ENCODE measurements around the gene INTS11. TPM values are rescaled to one million over a fixed set of nuclear protein-coding genes. Genes with fewer than 3 reads are reported as not detected.

The INTS11 gene
- total RNA-seq, 1 experiment from 2014 or later, result 161 TPM

DNA sequence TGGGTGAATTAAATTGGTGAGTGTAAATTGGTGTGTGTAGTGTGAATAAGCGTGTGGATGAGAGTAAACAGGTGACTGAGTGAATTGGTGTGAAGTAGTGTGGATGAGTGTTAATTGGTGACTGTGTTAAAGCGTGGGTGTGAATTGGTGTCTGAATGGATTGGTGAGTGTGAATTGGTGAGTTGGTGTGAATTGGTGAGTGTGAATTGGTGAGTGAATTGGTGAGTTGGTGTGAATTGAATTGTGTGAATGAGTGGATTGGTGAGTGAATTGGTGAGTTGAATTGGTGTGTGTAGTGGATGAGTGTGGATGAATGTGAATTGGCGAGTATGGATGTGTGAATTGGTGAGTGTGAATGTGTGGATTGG lies 42.2 kb upstream of the INTS11 start:
- H2AFZ ChIP-seq (ENCODE audit: low read depth, low read length, poor library complexity, severe bottlenecking), result no peak overlapping the region
- no peaks in the 10 kb centered on the region for H3K27me3 ChIP-seq (ENCODE audit: insufficient read depth, low read length)
- H3K9me3 ChIP-seq (ENCODE audit: control insufficient read depth in 1 of 2, insufficient read depth in 1 of 2, low read depth in 1 of 2, low read length in 2 of 2), result peaks cover 0 to 16% of the 10 kb centered on the region in 2 experiments; a peak in 1 of 4 replicates
- POLR2A ChIA-PET, result no interaction called here
- no peaks in the 10 kb centered on the region for H4K20me1 ChIP-seq (ENCODE audit: insufficient read depth)
- no peak overlapping the region for H3K4me3 ChIP-seq (replicated peaks in 1 of 2; ENCODE audit: low read depth in 1 of 2, low read length in 2 of 2)
- H3K36me3 ChIP-seq (ENCODE audit: control insufficient read depth in 1 of 2, insufficient read depth in 2 of 2, low read length in 2 of 2), result no peaks in the 10 kb centered on the region; a peak in 1 of 4 replicates
- intact Hi-C loops (cut with micrococcal nuclease), result no loop called here
- H3K4me2 ChIP-seq (ENCODE audit: low read length), result no peak overlapping the region
- DNase-seq (ENCODE audit: low read depth, low spot score) (no peak), ATAC-seq (no peak)
- TF ChIP-seq EZH2 (IDR thresholded peaks at IDR 0.05) (no peak), CBX3 (IDR thresholded peaks at IDR 0.05; ENCODE audit: low read depth) (no peak), ZFX (IDR thresholded peaks at IDR 0.05) (no peak), JUND (IDR thresholded peaks at IDR 0.05) (no peak), ATF3 (IDR thresholded peaks at IDR 0.05) (no peak), EGR1 (IDR thresholded peaks at IDR 0.05; ENCODE audit: low read depth) (no peak), POLR2A (IDR thresholded peaks at IDR 0.05; ENCODE audit: borderline replicate concordance, extremely low read depth, insufficient read depth, insufficient read length) (no peak), POLR2AphosphoS5 (IDR thresholded peaks at IDR 0.05; ENCODE audit: low read depth, low read length) (no peak)
- no peak overlapping the region for H3K9ac ChIP-seq (ENCODE audit: low read length)
- CTCF ChIA-PET, result no interaction called here
- peaks cover 6 to 16% of the 10 kb centered on the region in 2 experiments; a peak in 3 of 4 replicates for H3K4me1 ChIP-seq (ENCODE audit: control insufficient read depth in 1 of 2, insufficient read depth in 2 of 2, low read length in 2 of 2)
- RAD21 ChIA-PET (ENCODE audit: low non-redundant PET in 1 of 2, low total read pairs in 2 of 2, uncharacterized antibody in 2 of 2, unreplicated experiment in 2 of 2), result no interaction called here
- no TSS peak for BruUV-seq (replicated peaks)
- no peaks in the 10 kb centered on the region; the same call in 1 of the 2 replicates for H3K79me2 ChIP-seq (ENCODE audit: insufficient read depth, low read length)
- no peak overlapping the region for H3K27ac ChIP-seq (ENCODE audit: low read depth, low read length)
- H3K9me2 ChIP-seq (ENCODE audit: insufficient read depth), result 0 out of 2 replicates have a peak, but pooled peaks cover 3% of the 10 kb centered on the region

DNA sequence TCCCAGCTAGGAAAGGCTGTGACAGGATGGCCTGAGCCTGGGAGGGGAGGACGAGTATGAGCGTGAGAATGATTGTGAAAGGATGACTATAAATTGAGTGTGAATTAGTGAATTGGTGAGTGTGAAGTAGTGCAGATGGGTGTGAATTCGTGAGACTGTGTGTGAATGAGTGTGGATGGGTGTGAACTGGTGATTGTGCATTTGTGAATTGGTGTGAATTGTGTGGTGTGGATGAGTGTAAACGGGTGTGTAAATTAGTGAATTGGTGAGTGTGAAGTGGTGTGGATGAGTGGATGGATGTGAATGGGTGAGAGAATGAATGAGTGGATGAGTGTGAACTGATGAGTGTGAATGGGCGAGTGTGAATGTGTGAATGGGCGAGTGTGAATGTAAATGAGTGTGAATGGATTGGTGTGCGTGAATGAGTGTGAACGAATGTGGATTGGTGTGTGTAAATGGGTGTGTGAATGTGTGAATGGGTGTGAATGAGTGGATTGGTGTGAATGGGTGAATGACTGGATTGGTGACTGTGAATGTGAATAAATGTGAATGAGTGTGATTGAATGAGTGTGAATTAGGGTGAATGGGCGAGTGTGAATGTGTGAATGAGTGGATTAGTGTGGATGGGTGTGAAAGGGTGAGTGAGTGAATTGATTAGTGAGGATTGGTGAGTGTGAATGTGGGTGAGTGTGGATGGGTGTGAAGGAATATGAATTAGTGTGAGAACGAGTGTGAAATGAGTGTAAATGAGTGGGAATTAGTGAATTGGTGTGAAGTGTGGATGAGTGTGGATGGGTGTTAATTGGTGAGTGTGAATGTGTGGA lies 41.6 kb upstream of the INTS11 start:
- intact Hi-C loops (cut with micrococcal nuclease), result no loop called here
- POLR2A ChIA-PET, result no interaction called here
- Histone ChIP-seq H3K4me1 (ENCODE audit: control insufficient read depth in 1 of 2, insufficient read depth in 2 of 2, low read length in 2 of 2) (peaks cover 7 to 19% of the 10 kb centered on the region in 2 experiments), H3K9ac (ENCODE audit: low read length) (no peak overlapping the region), H3K36me3 (ENCODE audit: control insufficient read depth in 1 of 2, insufficient read depth in 2 of 2, low read length in 2 of 2) (no peaks in the 10 kb centered on the region), H3K4me3 (replicated peaks in 1 of 2; ENCODE audit: low read depth in 1 of 2, low read length in 2 of 2) (no peak overlapping the region), H3K27ac (ENCODE audit: low read depth, low read length) (no peak overlapping the region), H2AFZ (ENCODE audit: low read depth, low read length, poor library complexity, severe bottlenecking) (no peak overlapping the region), H3K27me3 (ENCODE audit: insufficient read depth, low read length) (no peaks in the 10 kb centered on the region), H4K20me1 (ENCODE audit: insufficient read depth) (no peaks in the 10 kb centered on the region), H3K4me2 (ENCODE audit: low read length) (no peak overlapping the region), H3K9me3 (ENCODE audit: control insufficient read depth in 1 of 2, insufficient read depth in 1 of 2, low read depth in 1 of 2, low read length in 2 of 2) (peaks cover 0 to 16% of the 10 kb centered on the region in 2 experiments; a peak in 1 of 4 replicates), H3K79me2 (ENCODE audit: insufficient read depth, low read length) (no peaks in the 10 kb centered on the region), H3K9me2 (ENCODE audit: insufficient read depth) (0 out of 2 replicates have a peak, but pooled peaks cover 3% of the 10 kb centered on the region)
- CTCF ChIA-PET, result no interaction called here
- ATAC-seq, result no peak
- no peak for DNase-seq (ENCODE audit: low read depth, low spot score)
- BruUV-seq (replicated peaks), result no TSS peak
- TF ChIP-seq JUND (IDR thresholded peaks at IDR 0.05) (no peak), EZH2 (IDR thresholded peaks at IDR 0.05) (no peak), ZFX (IDR thresholded peaks at IDR 0.05) (no peak)
- TF ChIP-seq, protein P1, sequence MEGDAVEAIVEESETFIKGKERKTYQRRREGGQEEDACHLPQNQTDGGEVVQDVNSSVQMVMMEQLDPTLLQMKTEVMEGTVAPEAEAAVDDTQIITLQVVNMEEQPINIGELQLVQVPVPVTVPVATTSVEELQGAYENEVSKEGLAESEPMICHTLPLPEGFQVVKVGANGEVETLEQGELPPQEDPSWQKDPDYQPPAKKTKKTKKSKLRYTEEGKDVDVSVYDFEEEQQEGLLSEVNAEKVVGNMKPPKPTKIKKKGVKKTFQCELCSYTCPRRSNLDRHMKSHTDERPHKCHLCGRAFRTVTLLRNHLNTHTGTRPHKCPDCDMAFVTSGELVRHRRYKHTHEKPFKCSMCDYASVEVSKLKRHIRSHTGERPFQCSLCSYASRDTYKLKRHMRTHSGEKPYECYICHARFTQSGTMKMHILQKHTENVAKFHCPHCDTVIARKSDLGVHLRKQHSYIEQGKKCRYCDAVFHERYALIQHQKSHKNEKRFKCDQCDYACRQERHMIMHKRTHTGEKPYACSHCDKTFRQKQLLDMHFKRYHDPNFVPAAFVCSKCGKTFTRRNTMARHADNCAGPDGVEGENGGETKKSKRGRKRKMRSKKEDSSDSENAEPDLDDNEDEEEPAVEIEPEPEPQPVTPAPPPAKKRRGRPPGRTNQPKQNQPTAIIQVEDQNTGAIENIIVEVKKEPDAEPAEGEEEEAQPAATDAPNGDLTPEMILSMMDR (IDR thresholded peaks at IDR 0.05 in 2 of 3, conservative IDR thresholded peaks at IDR 0.05 in 1 of 3; ENCODE audit: borderline replicate concordance in 1 of 3, insufficient read depth in 1 of 3, low read depth in 2 of 3, low read length in 2 of 3), result no peak
- RAD21 ChIA-PET (ENCODE audit: low non-redundant PET in 1 of 2, low total read pairs in 2 of 2, uncharacterized antibody in 2 of 2, unreplicated experiment in 2 of 2), result no interaction called here

All from HCT116 (cell line).